Kasumi-1 (cell line): ENCODE data around the gene HEBP2.
"Not testable (repeated sequence)": the region's sequence is repeated elsewhere in the genome, so short reads cannot be mapped to it uniquely, and the experiment has no call there.

Experiments used
- DNase-seq, 2 experiments: peaks; one replicate each; lab custom pipeline; 2025; lab: John Stamatoyannopoulos, UW

Gene HEBP2

GRCh38 chr6:138424004-138424904, 20.2 kb downstream of the HEBP2 start:
- DNase-seq = no peak

GRCh38 chr6:138425256-138425655, 21.2 kb downstream of the HEBP2 start:
- DNase-seq = not testable (repeated sequence)

GRCh38 chr6:138426500-138427123, 22.6 kb downstream of the HEBP2 start:
- DNase-seq = no peak

- no peak for DNase-seq
Observed at GRCh38 chr6:138427701-138428100, 23.7 kb downstream of the HEBP2 start.

GRCh38 chr6:138428944-138429598, 25.0 kb downstream of the HEBP2 start:
- DNase-seq = peak; percentile 74 to 85

GRCh38 chr6:138429761-138430160, 25.7 kb downstream of the HEBP2 start:
- DNase-seq = no peak

- no peak for DNase-seq
Observed at GRCh38 chr6:138430361-138431145, 26.5 kb downstream of the HEBP2 start.

- peak; percentile 36 for DNase-seq
Observed at GRCh38 chr6:138431256-138432062, 27.4 kb downstream of the HEBP2 start.

GRCh38 chr6:138432063-138432356, 28.0 kb downstream of the HEBP2 start:
- no peak for DNase-seq

- DNase-seq = no peak
Observed at GRCh38 chr6:138434096-138434495, 30.1 kb downstream of the HEBP2 start.

GRCh38 chr6:138434925-138435324, 30.9 kb downstream of the HEBP2 start:
- DNase-seq = peak; percentile 31 to 42

- DNase-seq = no peak
Observed at GRCh38 chr6:138439546-138439945, 35.5 kb downstream of the HEBP2 start.

- DNase-seq = no peak
Observed at GRCh38 chr6:138440296-138440695, 36.3 kb downstream of the HEBP2 start.

GRCh38 chr6:138440758-138441357, 36.8 kb downstream of the HEBP2 start:
- peak; percentile 74 to 77 for DNase-seq

- DNase-seq = no peak
Observed at GRCh38 chr6:138441965-138442364, 37.9 kb downstream of the HEBP2 start.

GRCh38 chr6:138442663-138443062, 38.6 kb downstream of the HEBP2 start:
- no peak for DNase-seq

GRCh38 chr6:138443979-138444378, 40.0 kb downstream of the HEBP2 start:
- no peak for DNase-seq

- DNase-seq = no peak
Observed at GRCh38 chr6:138446821-138447220, 42.8 kb downstream of the HEBP2 start.

- DNase-seq = no peak
Observed at GRCh38 chr6:138450445-138450844, 46.4 kb downstream of the HEBP2 start.

GRCh38 chr6:138451043-138451442, 47.0 kb downstream of the HEBP2 start:
- DNase-seq = no peak
